GM23248 (cell line): Measurements from ENCODE around the gene KAZN. TPM values are rescaled to one million over a fixed set of nuclear protein-coding genes. Genes with fewer than 3 reads are reported as not detected.

ENCODE experiments used
- DNase-seq: peaks from one replicate; pipeline ENCODE4 v3.0.0-alpha.2; 2015
- H2AFZ ChIP-seq: fragments of 200-600 bp; sonication (generic); 2 replicates; pipeline ENCODE4 v1.6.1; 2016; ENCODE audit warnings: antibody characterized with exemption
- H3F3A ChIP-seq: fragments of 200-600 bp; sonication (generic); 2 replicates; pipeline ENCODE4 v1.6.1; 2016; ENCODE audit warnings: mild to moderate bottlenecking, antibody characterized with exemption, mixed run types; ENCODE audit not compliant: insufficient read depth
- H3K27ac ChIP-seq: fragments of 200-600 bp; sonication (generic); 2 replicates; pipeline ENCODE4 v1.5.1; 2016; ENCODE audit warnings: mild to moderate bottlenecking
- H3K27me3 ChIP-seq: fragments of 200-600 bp; sonication (generic); replicated peaks from 2 replicates; pipeline ENCODE4 v1.6.1; 2016; ENCODE audit warnings: mild to moderate bottlenecking; ENCODE audit not compliant: insufficient read depth
- H3K36me3 ChIP-seq: fragments of 200-600 bp; sonication (generic); 2 replicates; pipeline ENCODE4 v1.6.1; 2016; ENCODE audit warnings: low read depth, mild to moderate bottlenecking
- H3K4me1 ChIP-seq: fragments of 200-600 bp; sonication (generic); 2 replicates; pipeline ENCODE4 v1.6.1; 2016; ENCODE audit warnings: mild to moderate bottlenecking; ENCODE audit not compliant: insufficient read depth
- H3K4me2 ChIP-seq: fragments of 200-600 bp; sonication (generic); one replicate; pipeline ENCODE4 v1.6.1; 2016; ENCODE audit warnings: mild to moderate bottlenecking; ENCODE audit not compliant: unreplicated experiment
- H3K4me3 ChIP-seq: fragments of 200-600 bp; sonication (generic); 2 replicates; pipeline ENCODE4 v1.5.1; 2016; ENCODE audit warnings: mild to moderate bottlenecking
- H3K79me2 ChIP-seq: fragments of 200-600 bp; sonication (generic); 2 replicates; pipeline ENCODE4 v1.6.1; 2016; ENCODE audit warnings: mild to moderate bottlenecking; ENCODE audit not compliant: insufficient read depth
- H3K9ac ChIP-seq: fragments of 200-600 bp; sonication (generic); 2 replicates; pipeline ENCODE4 v1.6.1; 2016; ENCODE audit warnings: mild to moderate bottlenecking
- H3K9me2 ChIP-seq: fragments of 200-600 bp; sonication (generic); 2 replicates; pipeline ENCODE4 v1.6.1; 2016; ENCODE audit warnings: mixed run types, mild to moderate bottlenecking, moderate library complexity; ENCODE audit not compliant: insufficient read depth
- H3K9me3 ChIP-seq: fragments of 200-600 bp; sonication (generic); one replicate; pipeline ENCODE4 v1.6.1; 2017; ENCODE audit warnings: low read depth
- H4K20me1 ChIP-seq: fragments of 200-600 bp; sonication (generic); 2 replicates; pipeline ENCODE4 v1.6.0; 2016; ENCODE audit not compliant: insufficient read depth
- EZH2 ChIP-seq: fragments of 200-600 bp; sonication (generic); IDR thresholded peaks from 2 replicates; pipeline ENCODE4 v1.6.1; 2018; ENCODE audit warnings: antibody characterized with exemption, mild to moderate bottlenecking; ENCODE audit not compliant: insufficient read depth, poor library complexity, severe bottlenecking
- EZH2phosphoT487 ChIP-seq: fragments of 200-600 bp; sonication (generic); IDR thresholded peaks from 2 replicates; pipeline ENCODE4 v1.6.1; 2018; ENCODE audit warnings: antibody characterized with exemption, moderate library complexity, mild to moderate bottlenecking, low read depth; ENCODE audit not compliant: insufficient read depth
- WGBS, 2 experiments: methylation state at CpG; one replicate each; pipeline ENCODE4 v1.1.6; 2015 to 2017; ENCODE audit warnings: low lambda C conversion rate in 2 of 2, low coverage in 1 of 2; ENCODE audit errors: missing lambda C conversion rate in 2 of 2; 5-methylcytosine and 5-hydroxymethylcytosine counted together
- in situ Hi-C: fragments of 300-500 bp; cut with MboI; formaldehyde crosslinking; loops from 2 replicates; pipeline ENCODE4 v1.15.0; 2020
- polyA plus RNA-seq: library from polyadenylated mRNA; unstranded; fragments of >200 nt; fragmentation: Nextera tagmentation; extraction: Ambion mirVana; gene quantifications from 2 replicates; pipeline ENCODE4 v1.2.1, GENCODE V29; 2016
- total RNA-seq: library from RNA; depleted of rRNA; stranded (reverse); fragments of >200 nt; shearing (Covaris generic); gene quantifications from 2 replicates; pipeline ENCODE4 v1.2.3, GENCODE V29; 2014

KAZN gene
- total and polyA plus RNA-seq, 2 experiments from 2014 or later: 4.9 to 7.2 TPM

DNA sequence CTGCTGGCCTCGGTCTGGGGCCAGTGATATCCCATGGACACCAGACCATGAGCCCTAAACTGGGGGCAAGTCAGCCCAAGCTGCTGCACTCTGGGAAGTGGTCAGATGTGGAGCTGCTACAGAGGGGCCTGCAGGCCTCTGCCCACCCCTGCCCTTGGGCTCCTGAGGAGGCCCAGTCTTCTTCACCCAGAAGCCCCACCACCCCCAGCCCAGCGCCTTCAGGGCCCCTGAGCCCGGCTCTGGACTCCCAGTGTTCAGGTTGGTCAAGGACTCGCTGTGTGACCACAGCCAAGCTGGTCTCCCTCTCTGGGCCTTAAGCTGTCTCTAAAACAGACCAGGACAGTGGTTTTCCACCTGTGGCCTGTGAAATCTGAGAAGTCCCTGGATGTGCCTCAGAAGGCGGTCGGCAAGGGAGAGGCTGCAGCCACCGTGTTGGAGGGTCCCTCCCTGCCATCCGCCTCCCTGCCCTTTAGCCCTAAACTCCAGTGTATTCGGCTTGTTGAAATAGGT is 475.4 kb downstream of the KAZN start:
- TF ChIP-seq EZH2phosphoT487 (no peak), EZH2 (no peak)
- no peak overlapping the region for H3K9ac ChIP-seq
- no peak overlapping the region for H3K27ac ChIP-seq
- H3F3A ChIP-seq: no peaks in the 10 kb centered on the region
- H3K9me3 ChIP-seq: no peaks in the 10 kb centered on the region
- WGBS, 2 experiments: 94 to 95% methylated on average over 7 to 8 of the region's 9 CpGs
- in situ Hi-C loops: loop anchor here (25.0 kb wide), 1 partner anchor 1112 kb away; no protein-coding TSS in a partner anchor
- no peak for DNase-seq
- H3K79me2 ChIP-seq: no peaks in the 10 kb centered on the region
- H3K4me1 ChIP-seq: no peaks in the 10 kb centered on the region
- H3K9me2 ChIP-seq: no peaks in the 10 kb centered on the region
- H3K27me3 ChIP-seq: no peaks in the 10 kb centered on the region
- no peak overlapping the region for H2AFZ ChIP-seq
- H3K4me2 ChIP-seq: no peak overlapping the region
- no peaks in the 10 kb centered on the region for H4K20me1 ChIP-seq
- H3K36me3 ChIP-seq: no peaks in the 10 kb centered on the region
- no peak overlapping the region for H3K4me3 ChIP-seq

DNA sequence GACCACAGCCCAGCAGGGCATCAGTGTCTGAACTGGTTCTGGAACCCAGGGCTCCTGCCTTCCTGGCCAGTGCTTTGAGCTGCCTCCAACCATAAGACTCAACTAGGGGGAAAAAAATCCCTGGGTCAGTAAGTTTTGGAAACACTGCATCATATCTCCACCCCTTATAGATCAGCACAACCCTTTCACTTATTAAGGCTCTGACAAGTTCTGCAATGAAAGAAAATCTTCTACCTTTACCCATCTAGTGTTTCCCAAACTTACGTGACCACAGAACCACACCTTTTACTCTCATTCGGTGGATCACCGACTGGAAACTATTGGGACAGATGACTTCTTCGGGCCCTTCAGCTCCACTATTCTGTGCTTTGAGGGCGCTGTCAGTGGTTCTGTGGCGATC is 476.7 kb downstream of the KAZN start:
- no peaks in the 10 kb centered on the region for H3K4me1 ChIP-seq
- in situ Hi-C loops: no loop called here

DNA sequence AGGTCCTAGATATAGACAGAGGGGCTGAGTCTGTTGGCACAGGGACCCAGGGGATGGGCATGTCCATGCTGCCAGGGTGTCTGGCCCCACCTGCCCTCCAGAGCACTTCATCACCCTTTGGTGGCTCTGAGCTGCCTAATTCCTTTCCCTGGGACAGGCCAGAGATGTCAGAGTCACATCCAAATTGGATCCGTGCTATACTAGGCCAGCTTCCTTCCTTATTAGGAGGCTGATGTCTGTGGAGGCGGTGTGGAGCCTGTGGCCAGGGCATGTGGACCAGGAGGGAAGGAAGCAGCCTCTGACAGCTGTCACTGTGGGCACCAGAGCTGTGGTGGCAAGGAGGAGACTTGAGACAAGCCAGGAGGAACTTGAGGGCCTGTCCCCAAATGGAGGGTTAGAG is 477.3 kb downstream of the KAZN start:
- Histone ChIP-seq H3F3A (no peaks in the 10 kb centered on the region), H3K4me1 (no peaks in the 10 kb centered on the region), H3K4me2 (no peak overlapping the region), H4K20me1 (no peaks in the 10 kb centered on the region), H3K9me3 (no peaks in the 10 kb centered on the region), H3K27me3 (no peaks in the 10 kb centered on the region), H3K79me2 (no peaks in the 10 kb centered on the region), H3K9me2 (no peaks in the 10 kb centered on the region), H3K36me3 (no peaks in the 10 kb centered on the region), H3K27ac (no peak overlapping the region), H3K9ac (no peak overlapping the region), H3K4me3 (no peak overlapping the region), H2AFZ (no peak overlapping the region)
- in situ Hi-C loops: no loop called here
- WGBS, 2 experiments: 32 to 41% methylated on average over 2 of the region's 2 CpGs
- TF ChIP-seq EZH2 (no peak), EZH2phosphoT487 (no peak)
- DNase-seq: peak; percentile 4

More for the DNA sequence above, 476.7 kb downstream of the KAZN start:
- no peaks in the 10 kb centered on the region for H3K9me3 ChIP-seq
- H3K27me3 ChIP-seq: no peaks in the 10 kb centered on the region
- no peak overlapping the region for H3K27ac ChIP-seq
- no peaks in the 10 kb centered on the region for H3K79me2 ChIP-seq
- no peak overlapping the region for H3K4me3 ChIP-seq
- DNase-seq: no peak
- no peak overlapping the region for H3K4me2 ChIP-seq
- H3F3A ChIP-seq: no peaks in the 10 kb centered on the region
- H3K9me2 ChIP-seq: no peaks in the 10 kb centered on the region
- TF ChIP-seq EZH2phosphoT487: no peak
- no peak for TF ChIP-seq EZH2
- WGBS, 2 experiments: 91 to 92% methylated on average over 6 of the region's 6 CpGs
- no peak overlapping the region for H3K9ac ChIP-seq
- no peaks in the 10 kb centered on the region for H3K36me3 ChIP-seq
- no peak overlapping the region for H2AFZ ChIP-seq
- H4K20me1 ChIP-seq: no peaks in the 10 kb centered on the region

DNA sequence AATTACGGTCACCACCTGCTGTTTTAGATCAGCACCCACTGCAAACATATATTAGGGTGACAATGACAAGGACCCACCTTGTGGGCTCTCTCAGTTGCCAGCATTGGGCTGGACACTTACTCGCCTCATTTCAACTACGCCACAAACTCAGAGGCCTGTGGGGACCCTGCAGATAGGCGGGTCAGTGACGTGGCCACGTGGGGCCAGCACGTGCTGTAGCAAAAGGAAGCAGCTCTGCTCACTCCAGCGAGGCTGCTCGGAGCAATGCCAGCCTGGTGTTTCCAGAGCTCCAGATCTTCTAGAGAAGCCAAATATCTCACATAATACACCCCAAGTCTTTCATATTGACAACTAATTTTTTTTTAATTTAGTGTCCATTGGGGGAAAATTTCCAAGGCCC is 478.3 kb downstream of the KAZN start:
- WGBS, 2 experiments: 88 to 91% methylated on average over 9 of the region's 9 CpGs
- in situ Hi-C loops: no loop called here
- H3F3A ChIP-seq: no peaks in the 10 kb centered on the region
- no peaks in the 10 kb centered on the region for H3K79me2 ChIP-seq
- H3K27me3 ChIP-seq: no peaks in the 10 kb centered on the region
- DNase-seq: no peak
- H3K4me3 ChIP-seq: no peak overlapping the region
- no peaks in the 10 kb centered on the region for H3K9me2 ChIP-seq
- TF ChIP-seq EZH2: no peak
- no peak for TF ChIP-seq EZH2phosphoT487
- H2AFZ ChIP-seq: no peak overlapping the region
- H3K4me1 ChIP-seq: no peaks in the 10 kb centered on the region
- no peaks in the 10 kb centered on the region for H3K9me3 ChIP-seq
- no peaks in the 10 kb centered on the region for H4K20me1 ChIP-seq
- no peak overlapping the region for H3K27ac ChIP-seq
- no peak overlapping the region for H3K9ac ChIP-seq
- no peak overlapping the region for H3K4me2 ChIP-seq
- no peaks in the 10 kb centered on the region for H3K36me3 ChIP-seq

DNA sequence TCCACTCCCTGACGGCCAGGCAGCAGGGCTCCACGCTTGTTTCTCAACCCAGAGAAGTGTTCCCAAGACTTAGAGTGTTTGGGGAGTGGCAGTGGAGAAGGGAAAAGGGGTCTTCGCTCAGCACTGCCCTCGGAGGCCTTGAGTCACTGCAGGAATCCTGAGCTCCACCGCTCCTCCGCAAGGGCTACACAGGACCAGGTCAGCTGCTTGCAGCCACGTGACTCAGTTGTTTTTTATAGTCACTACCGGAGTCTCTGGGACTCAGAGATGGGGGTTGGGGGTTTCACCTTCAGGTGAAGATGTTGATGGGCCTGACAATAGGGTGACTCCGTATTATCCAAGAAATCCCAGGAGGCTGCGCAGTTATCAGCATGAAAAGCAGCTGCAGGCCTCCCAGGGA is 478.9 kb downstream of the KAZN start:
- in situ Hi-C loops: no loop called here

More for the DNA sequence above, 478.9 kb downstream of the KAZN start:
- Histone ChIP-seq H3K4me2 (no peak overlapping the region), H3K9me2 (no peaks in the 10 kb centered on the region), H4K20me1 (no peaks in the 10 kb centered on the region), H3K4me1 (no peaks in the 10 kb centered on the region), H3K27me3 (no peaks in the 10 kb centered on the region), H3K9ac (no peak overlapping the region), H3K36me3 (no peaks in the 10 kb centered on the region), H3K4me3 (no peak overlapping the region), H3K79me2 (no peaks in the 10 kb centered on the region), H2AFZ (no peak overlapping the region), H3F3A (no peaks in the 10 kb centered on the region), H3K9me3 (no peaks in the 10 kb centered on the region), H3K27ac (no peak overlapping the region)
- no peak for DNase-seq
- WGBS, 2 experiments: 79 to 86% methylated on average over 10 of the region's 10 CpGs
- TF ChIP-seq EZH2phosphoT487: no peak
- TF ChIP-seq EZH2: no peak
